B cell (primary cell): ENCODE results near the gene HDAC9. TPM values are rescaled to one million over a fixed set of nuclear protein-coding genes. Genes with fewer than 3 reads are reported as not detected.

ENCODE experiments used
- ATAC-seq: fragments of 200-7000 bp; cut with Tn5 transposase; one replicate; pipeline ENCODE4 v1.10.0; 2021; ENCODE audit warnings: low read depth, mild to moderate bottlenecking, moderate number of reproducible peaks, moderate library complexity
- CTCF ChIA-PET: fragments of 350-600 bp; sonication (Branson Sonifier 250); formaldehyde crosslinking; loops from one replicate; lab custom pipeline; 2021; ENCODE audit warnings: antibody characterized with exemption, inconsistent platforms; lab: Charles Lee
- POLR2A ChIA-PET: fragments of 350-600 bp; sonication (Branson Sonifier 250); formaldehyde crosslinking; loops from one replicate; lab custom pipeline; 2021; ENCODE audit warnings: antibody characterized with exemption; lab: Charles Lee
- DNase-seq: peaks from one replicate; pipeline ENCODE4 v3.0.0; 2013
- H2AFZ ChIP-seq: 2 replicates; pipeline ENCODE4 v1.6.1; 2012; ENCODE audit warnings: mild to moderate bottlenecking, low read depth, low read length; ENCODE audit not compliant: insufficient read depth, poor library complexity, severe bottlenecking
- H3K27ac ChIP-seq, 2 donors: 1 replicate in 1 of 2; 2 replicates in 1 of 2; pipeline ENCODE4 v1.5.1; 2012 to 2013; ENCODE audit warnings: low read length in 2 of 2, mild to moderate bottlenecking in 2 of 2, moderate library complexity in 1 of 2
- H3K27me3 ChIP-seq, 4 experiments: fragments of 200-600 bp in 1 of 4; sonication (generic) in 1 of 4; replicated peaks in 1 of 4; 1 replicate in 2 of 4; 2 replicates in 2 of 4; pipeline versions ENCODE4 v1.6.1 to v1.7.0; 2013 to 2016; ENCODE audit warnings: low read length in 3 of 4, mild to moderate bottlenecking in 2 of 4, mixed read lengths in 1 of 4, moderate library complexity in 1 of 4; ENCODE audit not compliant: insufficient read depth in 4 of 4, control insufficient read depth in 3 of 4; ENCODE audit errors: control extremely low read depth in 1 of 4
- H3K36me3 ChIP-seq, 2 experiments: replicated peaks in 1 of 2; 1 replicate in 1 of 2; 2 replicates in 1 of 2; pipeline versions ENCODE4 v1.6.1 to v1.7.1; 2013; ENCODE audit warnings: low read length in 1 of 2; ENCODE audit not compliant: insufficient read depth in 2 of 2, control insufficient read depth in 1 of 2; ENCODE audit errors: control extremely low read depth in 1 of 2, extremely low read depth in 1 of 2
- H3K4me1 ChIP-seq, 2 donors: fragments of 200-600 bp in 1 of 2; sonication (generic) in 1 of 2; 1 replicate in 1 of 2; 2 replicates in 1 of 2; pipeline versions ENCODE4 v1.5.1 to v1.6.1; 2013 to 2017; ENCODE audit warnings: low read length in 2 of 2; ENCODE audit not compliant: control insufficient read depth in 2 of 2, insufficient read depth in 2 of 2
- H3K4me2 ChIP-seq: replicated peaks from 2 replicates; pipeline ENCODE3; 2012; ENCODE audit warnings: mild to moderate bottlenecking, low read depth, low read length; ENCODE audit not compliant: poor library complexity, severe bottlenecking
- H3K4me3 ChIP-seq, 5 experiments: fragments of 200-600 bp in 1 of 5; sonication (generic) in 1 of 5; 1 replicate in 3 of 5; 2 replicates in 2 of 5; pipeline versions ENCODE4 v1.5.1 to v1.7.0; 2011 to 2016; ENCODE audit warnings: low read length in 4 of 5, mild to moderate bottlenecking in 4 of 5, low read depth in 2 of 5, control low read depth in 1 of 5, moderate library complexity in 1 of 5; ENCODE audit not compliant: insufficient read depth in 1 of 5; ENCODE audit errors: control extremely low read depth in 1 of 5, extremely low read depth in 1 of 5
- H3K79me2 ChIP-seq: fragments of 200-600 bp; sonication (generic); one replicate; pipeline ENCODE4 v1.6.0; 2016; ENCODE audit warnings: low read length; ENCODE audit not compliant: control insufficient read depth, insufficient read depth
- H3K9ac ChIP-seq: fragments of 200-600 bp; sonication (generic); 2 replicates; pipeline ENCODE4 v1.6.1; 2017; ENCODE audit warnings: mild to moderate bottlenecking, low read length, moderate library complexity
- H3K9me3 ChIP-seq, 3 donors: one replicate each; pipeline versions ENCODE4 v1.6.1 to v1.7.1; 2013; ENCODE audit warnings: low read length in 2 of 3; ENCODE audit not compliant: control insufficient read depth in 2 of 3, insufficient read depth in 1 of 3; ENCODE audit errors: control extremely low read depth in 1 of 3
- H4K20me1 ChIP-seq: 2 replicates; pipeline ENCODE4 v1.6.0; 2012; ENCODE audit warnings: mild to moderate bottlenecking, low read length; ENCODE audit not compliant: insufficient read depth, control insufficient read depth, poor library complexity, severe bottlenecking
- H3K27ac Mint-ChIP-seq: one replicate; pipeline ENCODE4 v1.8.0; 2021; ENCODE audit warnings: mixed read lengths
- H3K27me3 Mint-ChIP-seq: one replicate; pipeline ENCODE4 v1.8.0; 2021; ENCODE audit warnings: mixed read lengths
- H3K4me1 Mint-ChIP-seq: one replicate; pipeline ENCODE4 v1.8.0; 2021; ENCODE audit warnings: mixed read lengths
- H3K4me3 Mint-ChIP-seq: one replicate; pipeline ENCODE4 v1.8.0; 2021; ENCODE audit warnings: mixed read lengths
- H3K9me3 Mint-ChIP-seq: one replicate; pipeline ENCODE4 v1.8.0; 2022; ENCODE audit warnings: mixed read lengths; ENCODE audit not compliant: insufficient read depth
- CTCF ChIP-seq: fragments of 200-600 bp; IDR thresholded peaks from one replicate; pipeline ENCODE4 v1.8.0; 2022; ENCODE audit warnings: antibody characterized with exemption, mild to moderate bottlenecking
- EZH2 ChIP-seq: IDR thresholded peaks from 2 replicates; pipeline ENCODE4 v1.6.1; 2012; ENCODE audit warnings: borderline replicate concordance, low read depth, mild to moderate bottlenecking, moderate library complexity, low read length; ENCODE audit not compliant: insufficient read depth, poor library complexity, severe bottlenecking
- WGBS: methylation state at CpG from one replicate; pipeline ENCODE4 v1.1.5; 2013; ENCODE audit warnings: missing lambda C conversion rate; ENCODE audit not compliant: insufficient coverage; 5-methylcytosine and 5-hydroxymethylcytosine counted together
- intact Hi-C: fragments of 100-400 bp; cut with micrococcal nuclease; formaldehyde crosslinking; loops from one replicate; pipeline ENCODE4 v1.10.0; 2022
- polyA plus RNA-seq: library from polyadenylated mRNA; depleted of rRNA; stranded (reverse); fragments of >200 nt; gene quantifications from 2 replicates; pipeline ENCODE4 v1.2.3, GENCODE V29; 2012
- total RNA-seq, 2 donors: library from RNA; stranded (reverse); fragments of 120-200 nt in 1 of 2; gene quantifications; 1 replicate in 1 of 2; 2 replicates in 1 of 2; pipeline versions ENCODE4 v1.2.3 to v1.2.4, GENCODE V29; 2013 to 2022

The HDAC9 gene
- total and polyA plus RNA-seq, 2 donors (not counting 1 experiment from before 2014, with no cell fraction given), result 49.1 to 64.8 TPM

DNA sequence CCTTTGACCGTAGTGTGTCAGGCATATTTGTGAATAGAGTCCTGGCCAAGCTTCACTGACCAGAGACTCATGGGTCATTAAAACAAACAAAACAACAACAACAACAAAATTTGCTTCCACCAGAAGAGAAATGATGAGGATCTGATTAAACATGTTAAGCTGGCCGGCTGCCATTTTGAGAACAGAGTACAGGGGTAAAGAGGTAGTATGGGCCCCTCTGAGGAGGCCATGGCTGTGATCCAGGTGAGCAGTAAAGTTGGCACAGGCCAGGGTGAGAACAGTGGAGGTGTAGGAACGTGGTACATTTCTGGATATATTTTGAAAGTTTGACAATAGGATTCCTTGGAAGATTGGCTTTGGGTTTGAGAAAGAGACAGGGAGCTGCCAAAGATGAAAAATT lies 369.4 kb downstream of the HDAC9 start:
- Histone ChIP-seq H2AFZ (no peak overlapping the region), H3K36me3 (no peaks in the 10 kb centered on the region), H3K27me3 (no peaks in the 10 kb centered on the region), H4K20me1 (no peaks in the 10 kb centered on the region), H3K9me3 (no peaks in the 10 kb centered on the region), H3K79me2 (no peaks in the 10 kb centered on the region), H3K9ac (no peak overlapping the region), H3K4me3 (no peak overlapping the region), H3K27ac (no peak overlapping the region), H3K4me1 (no peaks in the 10 kb centered on the region), H3K4me2 (no peak overlapping the region)
- intact Hi-C loops, result no loop called here
- Mint-ChIP-seq H3K27ac (no peak overlapping the region), H3K9me3 (peaks cover 5% of the 10 kb centered on the region), H3K4me3 (no peak overlapping the region), H3K4me1 (no peaks in the 10 kb centered on the region), H3K27me3 (no peaks in the 10 kb centered on the region)
- no peak for TF ChIP-seq CTCF
- no peak for TF ChIP-seq EZH2
- ATAC-seq (no peak), DNase-seq (no peak)
- POLR2A ChIA-PET, result no interaction called here
- CTCF ChIA-PET, result no interaction called here
- WGBS, result 96% methylated on average over 2 of the region's 3 CpGs

DNA sequence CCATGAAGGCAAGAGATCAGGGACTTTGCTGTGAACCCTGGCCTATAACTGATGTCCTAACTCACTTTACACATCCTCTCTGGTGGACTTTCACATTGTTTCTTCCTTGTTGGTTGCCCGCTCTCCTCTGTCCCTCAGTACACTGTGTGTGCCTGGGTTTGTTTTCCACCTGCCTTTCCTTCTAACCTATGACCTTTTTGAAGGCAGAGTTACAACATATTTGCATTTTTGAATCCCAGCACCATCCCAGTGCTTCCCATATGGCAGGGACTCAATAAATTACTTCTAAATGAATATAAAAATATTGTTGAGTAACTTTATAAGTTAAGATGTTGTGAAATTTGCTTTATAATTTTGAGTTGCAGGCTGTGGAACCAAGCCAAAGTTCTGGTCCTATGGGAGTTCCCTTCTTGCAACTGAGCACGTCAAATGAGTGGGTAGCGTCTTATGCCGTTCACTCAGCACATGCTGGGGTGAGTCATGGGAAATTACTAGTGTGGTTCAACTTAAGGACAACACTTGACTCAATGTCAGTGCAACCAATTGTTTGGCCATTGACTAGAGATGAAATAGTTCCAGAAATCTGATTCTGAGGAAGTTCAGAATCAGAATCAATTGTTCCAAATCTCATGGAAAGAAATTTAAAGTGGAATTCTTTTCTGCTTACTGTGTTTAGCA lies 370.9 kb downstream of the HDAC9 start:
- H3K27ac ChIP-seq, result no peak overlapping the region
- H3K4me3 Mint-ChIP-seq, result no peak overlapping the region
- intact Hi-C loops, result no loop called here
- DNase-seq (no peak), ATAC-seq (no peak)
- H3K9me3 ChIP-seq, result no peaks in the 10 kb centered on the region
- TF ChIP-seq CTCF (no peak), EZH2 (no peak)
- peaks cover 5% of the 10 kb centered on the region for H3K9me3 Mint-ChIP-seq
- no peak overlapping the region for H3K4me3 ChIP-seq
- POLR2A ChIA-PET, result no interaction called here
- no peaks in the 10 kb centered on the region for H3K36me3 ChIP-seq
- CTCF ChIA-PET, result no interaction called here
- H3K4me1 Mint-ChIP-seq, result no peaks in the 10 kb centered on the region
- H3K27me3 ChIP-seq, result no peaks in the 10 kb centered on the region
- H3K27ac Mint-ChIP-seq, result no peak overlapping the region
- H3K27me3 Mint-ChIP-seq, result no peaks in the 10 kb centered on the region
- no peaks in the 10 kb centered on the region for H3K79me2 ChIP-seq
- WGBS, result 85% methylated on average over 4 of the region's 4 CpGs
- no peak overlapping the region for H2AFZ ChIP-seq
- H4K20me1 ChIP-seq, result no peaks in the 10 kb centered on the region
- no peaks in the 10 kb centered on the region for H3K4me1 ChIP-seq
- no peak overlapping the region for H3K9ac ChIP-seq
- no peak overlapping the region for H3K4me2 ChIP-seq
